ENCODE results near the gene IL1RAPL2.
"Not testable (repeated sequence)": the region's sequence is repeated elsewhere in the genome, so short reads cannot be mapped to it uniquely, and the experiment has no call there.

The IL1RAPL2 gene

GRCh38 chrX:105229146-105229545 is 663.1 kb downstream of the IL1RAPL2 start:
- H3K4me1 Mint-ChIP-seq, result no peaks in the 10 kb centered on the region
- H3K9me3 Mint-ChIP-seq, result no peaks in the 10 kb centered on the region
- no peaks in the 10 kb centered on the region for H3K27me3 Mint-ChIP-seq
- DNase-seq (ENCODE audit: low spot score in 2 of 2) (no peak), ATAC-seq (replicated peaks; ENCODE audit: extremely low read depth, poor library complexity, severe bottlenecking) (no peak)
- no peak overlapping the region for H3K27ac Mint-ChIP-seq (ENCODE audit: low read depth)
- no peaks in the 10 kb centered on the region for H3K36me3 Mint-ChIP-seq (ENCODE audit: insufficient read depth)
- H3K4me3 Mint-ChIP-seq, result no peak overlapping the region

- not testable (repeated sequence) for ATAC-seq (replicated peaks; ENCODE audit: extremely low read depth, poor library complexity, severe bottlenecking); H3K27me3 Mint-ChIP-seq; DNase-seq (ENCODE audit: low spot score in 2 of 2); H3K4me1 Mint-ChIP-seq; H3K9me3 Mint-ChIP-seq; H3K36me3 Mint-ChIP-seq (ENCODE audit: insufficient read depth); H3K4me3 Mint-ChIP-seq; H3K27ac Mint-ChIP-seq (ENCODE audit: low read depth)
These were observed 671.4 kb downstream of the IL1RAPL2 start for GRCh38 chrX:105237407-105237806.

GRCh38 chrX:105241056-105241455 is 675.1 kb downstream of the IL1RAPL2 start:
- Mint-ChIP-seq H3K27ac (ENCODE audit: low read depth) (no peak overlapping the region), H3K36me3 (ENCODE audit: insufficient read depth) (no peaks in the 10 kb centered on the region), H3K4me1 (no peaks in the 10 kb centered on the region), H3K9me3 (no peaks in the 10 kb centered on the region), H3K4me3 (no peak overlapping the region), H3K27me3 (no peaks in the 10 kb centered on the region)
- DNase-seq (ENCODE audit: low spot score in 2 of 2) (no peak), ATAC-seq (replicated peaks; ENCODE audit: extremely low read depth, poor library complexity, severe bottlenecking) (no peak)

- Mint-ChIP-seq H3K27me3 (no peaks in the 10 kb centered on the region), H3K4me3 (no peak overlapping the region), H3K36me3 (ENCODE audit: insufficient read depth) (peaks cover 1% of the 10 kb centered on the region), H3K4me1 (no peaks in the 10 kb centered on the region), H3K27ac (ENCODE audit: low read depth) (no peak overlapping the region), H3K9me3 (peaks cover 20% of the 10 kb centered on the region)
- ATAC-seq (replicated peaks; ENCODE audit: extremely low read depth, poor library complexity, severe bottlenecking), result no peak
- DNase-seq (ENCODE audit: low spot score in 2 of 2), result no peak
These were observed 694.5 kb downstream of the IL1RAPL2 start for GRCh38 chrX:105260291-105261043.

GRCh38 chrX:105263171-105263570 is 697.2 kb downstream of the IL1RAPL2 start:
- no peak overlapping the region for H3K4me3 Mint-ChIP-seq
- no peak for DNase-seq (ENCODE audit: low spot score in 2 of 2)
- no peak overlapping the region for H3K27ac Mint-ChIP-seq (ENCODE audit: low read depth)
- H3K9me3 Mint-ChIP-seq, result peaks cover 11% of the 10 kb centered on the region
- peaks cover 1% of the 10 kb centered on the region for H3K36me3 Mint-ChIP-seq (ENCODE audit: insufficient read depth)
- no peaks in the 10 kb centered on the region for H3K4me1 Mint-ChIP-seq
- H3K27me3 Mint-ChIP-seq, result no peaks in the 10 kb centered on the region
- no peak for ATAC-seq (replicated peaks; ENCODE audit: extremely low read depth, poor library complexity, severe bottlenecking)

GRCh38 chrX:105263801-105264200 is 697.8 kb downstream of the IL1RAPL2 start:
- no peaks in the 10 kb centered on the region for H3K36me3 Mint-ChIP-seq (ENCODE audit: insufficient read depth)
- H3K9me3 Mint-ChIP-seq, result peaks cover 6% of the 10 kb centered on the region
- DNase-seq (ENCODE audit: low spot score in 2 of 2) (no peak), ATAC-seq (replicated peaks; ENCODE audit: extremely low read depth, poor library complexity, severe bottlenecking) (no peak)
- H3K27me3 Mint-ChIP-seq, result no peaks in the 10 kb centered on the region
- H3K4me1 Mint-ChIP-seq, result no peaks in the 10 kb centered on the region
- H3K4me3 Mint-ChIP-seq, result no peak overlapping the region
- H3K27ac Mint-ChIP-seq (ENCODE audit: low read depth), result no peak overlapping the region

- Mint-ChIP-seq H3K4me3 (no peak overlapping the region), H3K4me1 (no peaks in the 10 kb centered on the region), H3K36me3 (ENCODE audit: insufficient read depth) (no peaks in the 10 kb centered on the region), H3K27me3 (no peaks in the 10 kb centered on the region), H3K27ac (ENCODE audit: low read depth) (no peak overlapping the region), H3K9me3 (peaks cover 4% of the 10 kb centered on the region)
- ATAC-seq (replicated peaks; ENCODE audit: extremely low read depth, poor library complexity, severe bottlenecking) (no peak), DNase-seq (ENCODE audit: low spot score in 2 of 2) (no peak)
These were observed 699.1 kb downstream of the IL1RAPL2 start for GRCh38 chrX:105265093-105265492.

GRCh38 chrX:105266456-105266855 is 700.5 kb downstream of the IL1RAPL2 start:
- H3K4me3 Mint-ChIP-seq, result no peak overlapping the region
- no peak for DNase-seq (ENCODE audit: low spot score in 2 of 2)
- no peaks in the 10 kb centered on the region for H3K4me1 Mint-ChIP-seq
- H3K36me3 Mint-ChIP-seq (ENCODE audit: insufficient read depth), result no peaks in the 10 kb centered on the region
- H3K27me3 Mint-ChIP-seq, result no peaks in the 10 kb centered on the region
- H3K9me3 Mint-ChIP-seq, result peaks cover 6% of the 10 kb centered on the region
- no peak for ATAC-seq (replicated peaks; ENCODE audit: extremely low read depth, poor library complexity, severe bottlenecking)
- no peak overlapping the region for H3K27ac Mint-ChIP-seq (ENCODE audit: low read depth)

- H3K4me1 Mint-ChIP-seq, result no peaks in the 10 kb centered on the region
- ATAC-seq (replicated peaks; ENCODE audit: extremely low read depth, poor library complexity, severe bottlenecking) (no peak), DNase-seq (ENCODE audit: low spot score in 2 of 2) (no peak)
- H3K4me3 Mint-ChIP-seq, result no peak overlapping the region
- H3K27ac Mint-ChIP-seq (ENCODE audit: low read depth), result no peak overlapping the region
- no peaks in the 10 kb centered on the region for H3K36me3 Mint-ChIP-seq (ENCODE audit: insufficient read depth)
- no peaks in the 10 kb centered on the region for H3K27me3 Mint-ChIP-seq
- H3K9me3 Mint-ChIP-seq, result peaks cover 5% of the 10 kb centered on the region
These were observed 701.2 kb downstream of the IL1RAPL2 start for GRCh38 chrX:105267167-105267566.

GRCh38 chrX:105269386-105269785 is 703.4 kb downstream of the IL1RAPL2 start:
- Mint-ChIP-seq H3K36me3 (ENCODE audit: insufficient read depth) (no peaks in the 10 kb centered on the region), H3K9me3 (peaks cover 7% of the 10 kb centered on the region), H3K4me3 (no peak overlapping the region), H3K4me1 (no peaks in the 10 kb centered on the region), H3K27me3 (no peaks in the 10 kb centered on the region), H3K27ac (ENCODE audit: low read depth) (no peak overlapping the region)
- ATAC-seq (replicated peaks; ENCODE audit: extremely low read depth, poor library complexity, severe bottlenecking), result no peak
- no peak for DNase-seq (ENCODE audit: low spot score in 2 of 2)

- no peaks in the 10 kb centered on the region for H3K27me3 Mint-ChIP-seq
- peaks cover 20% of the 10 kb centered on the region for H3K9me3 Mint-ChIP-seq
- no peaks in the 10 kb centered on the region for H3K36me3 Mint-ChIP-seq (ENCODE audit: insufficient read depth)
- no peak for ATAC-seq (replicated peaks; ENCODE audit: extremely low read depth, poor library complexity, severe bottlenecking)
- no peaks in the 10 kb centered on the region for H3K4me1 Mint-ChIP-seq
- H3K27ac Mint-ChIP-seq (ENCODE audit: low read depth), result no peak overlapping the region
- H3K4me3 Mint-ChIP-seq, result no peak overlapping the region
- no peak for DNase-seq (ENCODE audit: low spot score in 2 of 2)
These were observed 707.3 kb downstream of the IL1RAPL2 start for GRCh38 chrX:105273326-105273725.

- no peak for DNase-seq (ENCODE audit: low spot score in 2 of 2)
- Mint-ChIP-seq H3K4me3 (no peak overlapping the region), H3K9me3 (peaks cover 20% of the 10 kb centered on the region), H3K36me3 (ENCODE audit: insufficient read depth) (no peaks in the 10 kb centered on the region), H3K4me1 (no peaks in the 10 kb centered on the region), H3K27me3 (no peaks in the 10 kb centered on the region), H3K27ac (ENCODE audit: low read depth) (no peak overlapping the region)
- no peak for ATAC-seq (replicated peaks; ENCODE audit: extremely low read depth, poor library complexity, severe bottlenecking)
These were observed 708.1 kb downstream of the IL1RAPL2 start for GRCh38 chrX:105274091-105274490.

- no peak overlapping the region for H3K4me3 Mint-ChIP-seq
- DNase-seq (ENCODE audit: low spot score in 2 of 2) (no peak), ATAC-seq (replicated peaks; ENCODE audit: extremely low read depth, poor library complexity, severe bottlenecking) (no peak)
- no peaks in the 10 kb centered on the region for H3K4me1 Mint-ChIP-seq
- H3K36me3 Mint-ChIP-seq (ENCODE audit: insufficient read depth), result no peaks in the 10 kb centered on the region
- no peak overlapping the region for H3K27ac Mint-ChIP-seq (ENCODE audit: low read depth)
- no peaks in the 10 kb centered on the region for H3K27me3 Mint-ChIP-seq
- H3K9me3 Mint-ChIP-seq, result peaks cover 15% of the 10 kb centered on the region
These were observed 711.1 kb downstream of the IL1RAPL2 start for GRCh38 chrX:105277132-105277531.
